SK-N-SH (cell line): ENCODE data around the gene LYPD5.
A peak's percentile ranks its signal among the peaks of the same experiment; 100 is the strongest.

Experiments used
- CTCF ChIP-seq: fragments of 200-600 bp; sonication (generic); IDR thresholded peaks from 2 replicates; pipeline ENCODE4 v1.6.1; 2017; ENCODE audit warnings: antibody characterized with exemption, mild to moderate bottlenecking, moderate library complexity
- GABPA ChIP-seq: IDR thresholded peaks from 2 replicates; pipeline ENCODE4 v1.4.0; 2012; ENCODE audit warnings: low read depth, mild to moderate bottlenecking
- POLR2AphosphoS5 ChIP-seq: IDR thresholded peaks from 2 replicates; pipeline ENCODE4 v1.6.1; 2012; ENCODE audit warnings: low read depth, low read length

GRCh38 chr19:43754503-43755255 is 47.6 kb downstream of the LYPD5 start, which contains the start of gene SMG9:
- TF ChIP-seq GABPA: no peak
- TF ChIP-seq POLR2AphosphoS5: peak; percentile 76; the same call in 1 of the 2 replicates
- TF ChIP-seq CTCF: no peak
